Measurements from ENCODE around the gene BCL2.

The BCL2 gene

GRCh38 chr18:63179422-63179821, 140.1 kb downstream of the BCL2 start:
- DNase-seq: no peak

- no peak for DNase-seq
Observed at GRCh38 chr18:63178971-63179370, 140.6 kb downstream of the BCL2 start.

GRCh38 chr18:63177919-63178821, 141.4 kb downstream of the BCL2 start:
- DNase-seq: no peak

GRCh38 chr18:63177259-63177658, 142.3 kb downstream of the BCL2 start:
- DNase-seq: no peak

GRCh38 chr18:63175264-63175663, 144.3 kb downstream of the BCL2 start:
- no peak for DNase-seq

- DNase-seq: no peak
Observed at GRCh38 chr18:63173983-63174382, 145.6 kb downstream of the BCL2 start.

- DNase-seq: no peak
Observed at GRCh38 chr18:63169853-63170252, 149.7 kb downstream of the BCL2 start.

GRCh38 chr18:63168287-63168686, 151.3 kb downstream of the BCL2 start:
- DNase-seq: no peak

- DNase-seq: no peak
Observed at GRCh38 chr18:63166142-63166541, 153.4 kb downstream of the BCL2 start.

GRCh38 chr18:63164396-63164795, 155.2 kb downstream of the BCL2 start:
- no peak for DNase-seq

GRCh38 chr18:63162271-63163014, 157.1 kb downstream of the BCL2 start:
- peak; percentile 66 to 77 (median 74) for DNase-seq

- peak; percentile 92 to 97 (median 94) for DNase-seq
Observed at GRCh38 chr18:63161761-63162195, 157.8 kb downstream of the BCL2 start.

GRCh38 chr18:63161032-63161760, 158.4 kb downstream of the BCL2 start:
- DNase-seq: peak; percentile 18 to 44 (median 34)

GRCh38 chr18:63160172-63160995, 159.2 kb downstream of the BCL2 start:
- DNase-seq: peak in 1 of 4 experiments; percentile 5

- DNase-seq: no peak
Observed at GRCh38 chr18:63159590-63159989, 160.0 kb downstream of the BCL2 start.

- DNase-seq: peak in 2 of 4 experiments; percentile 43 to 47
Observed at GRCh38 chr18:63158676-63159291, 160.8 kb downstream of the BCL2 start.

GRCh38 chr18:63158012-63158631, 161.4 kb downstream of the BCL2 start:
- no peak for DNase-seq

- DNase-seq: no peak
Observed at GRCh38 chr18:63157293-63158011, 162.1 kb downstream of the BCL2 start.

GRCh38 chr18:63155910-63156773, 163.4 kb downstream of the BCL2 start:
- no peak for DNase-seq

All from suppressor macrophage (primary cell).